Activated CD4-positive, CD25-positive, alpha-beta regulatory T cell treated with anti-CD3 and anti-CD28 coated beads, Interleukin-2, amount 50 U/mL, for 72 hours (primary cell): ENCODE results near the gene PPP1R3E.
A peak's percentile ranks its signal among the peaks of the same experiment; 100 is the strongest.
"Not testable (repeated sequence)": the region's sequence is repeated elsewhere in the genome, so short reads cannot be mapped to it uniquely, and the experiment has no call there.

ENCODE experiments used
- DNase-seq: peaks from one replicate; pipeline ENCODE4 v3.0.0; 2021

PPP1R3E gene

DNA sequence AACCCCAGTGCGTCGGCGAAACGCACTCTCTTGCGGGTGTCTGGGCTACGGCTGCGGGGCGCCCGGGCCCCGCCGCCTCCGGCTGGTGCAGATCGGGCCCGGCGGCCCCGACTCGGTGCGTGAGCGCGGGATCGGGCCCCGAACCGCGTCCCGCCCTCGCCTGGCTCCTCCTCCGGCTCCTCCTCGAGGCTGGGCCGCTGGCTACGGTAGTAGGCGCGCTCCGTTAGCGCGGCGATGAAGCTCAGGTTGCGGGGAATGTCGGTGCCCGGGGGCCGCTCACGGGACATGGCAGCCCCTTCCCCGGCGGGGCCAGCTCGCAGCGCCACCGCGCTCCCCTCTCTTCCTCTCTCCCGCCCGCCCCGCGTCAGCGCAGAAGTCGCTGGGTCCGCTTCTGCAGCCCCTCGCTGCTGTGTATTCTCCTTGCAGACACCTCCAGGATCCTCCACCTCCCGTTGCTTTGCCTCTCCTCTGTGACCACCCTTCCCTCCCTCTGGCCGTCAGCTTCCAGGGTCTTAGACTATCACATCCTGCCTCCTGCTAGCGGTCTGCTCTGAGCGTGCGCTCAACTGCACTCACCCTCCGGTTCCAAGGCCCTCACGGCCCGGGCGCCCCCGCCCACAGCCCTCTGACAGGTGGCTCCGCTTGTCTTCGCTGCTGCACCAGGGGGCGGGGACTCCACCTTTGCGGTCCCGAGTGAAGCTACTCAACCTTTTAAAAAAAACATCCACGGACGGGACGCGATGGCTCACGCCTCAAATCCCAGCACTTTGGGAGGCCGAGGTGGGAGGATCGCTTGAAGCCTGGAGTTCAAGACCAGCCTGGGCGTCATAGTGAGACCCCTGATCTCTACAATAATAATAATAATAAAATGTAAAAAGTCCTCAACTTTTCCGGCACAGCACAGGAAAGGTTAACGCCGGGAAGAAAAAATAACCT lies at the start of gene PPP1R3E:
TSS of gene PPP1R3E (minus strand) at position 570 of the 936 bp plus-strand sequence. CDS start at position 287, 283 bp downstream.
- DNase-seq: peak; percentile 87

GRCh38 chr14:23351681-23352505 lies 49.2 kb upstream of the PPP1R3E start:
- DNase-seq: no peak

DNA sequence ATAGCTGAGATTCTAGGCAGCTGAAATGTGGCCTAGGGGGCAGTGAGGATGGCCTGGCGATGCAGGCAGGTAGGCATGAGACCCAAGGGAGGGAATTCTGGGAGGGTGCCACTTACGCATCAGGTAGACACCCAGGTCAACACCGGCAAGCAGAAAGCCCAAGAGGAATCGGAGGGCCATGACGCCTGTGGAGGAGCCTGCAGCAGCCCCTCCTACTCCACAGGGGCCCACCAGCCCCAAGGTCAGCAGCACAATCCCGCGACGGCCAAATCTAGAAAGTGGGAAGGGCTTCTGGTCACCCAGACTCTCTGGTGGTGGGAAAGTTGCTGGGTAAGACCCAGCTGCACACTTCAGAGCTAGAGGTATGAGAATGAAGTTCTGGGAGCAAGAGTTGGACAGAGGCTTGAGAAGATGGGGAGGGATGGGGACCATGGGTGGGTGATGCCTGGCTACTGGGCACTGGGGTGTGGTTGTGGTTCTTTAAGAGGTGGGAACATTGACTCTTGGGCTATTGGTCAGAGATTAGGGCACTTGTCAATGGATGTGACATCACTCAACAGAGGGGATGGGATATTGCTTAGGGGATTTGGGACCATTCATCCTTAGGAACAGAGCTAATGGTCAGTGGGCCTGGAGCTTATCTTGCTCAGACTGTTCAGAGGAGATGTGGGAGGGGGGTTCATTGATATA lies 46.6 kb upstream of the PPP1R3E start:
- DNase-seq: no peak

DNA sequence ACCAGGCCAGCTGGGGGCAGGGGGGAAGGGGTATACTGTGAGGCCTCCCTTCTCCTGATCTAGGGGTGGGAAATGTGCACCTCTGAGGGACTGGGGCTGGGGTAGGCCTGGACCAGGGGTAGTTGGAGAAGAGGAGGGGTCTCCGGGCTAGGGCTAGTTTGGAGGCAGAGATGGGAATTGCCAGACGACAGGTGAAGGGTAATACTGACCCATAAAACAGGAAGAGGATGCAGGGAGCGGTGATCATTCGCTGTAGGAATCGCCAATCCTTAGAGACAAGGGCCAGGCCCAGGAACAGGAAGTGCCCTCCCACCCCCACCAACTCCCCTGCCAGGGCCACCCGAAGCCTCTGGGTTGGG lies 45.6 kb upstream of the PPP1R3E start:
- DNase-seq: no peak

DNA sequence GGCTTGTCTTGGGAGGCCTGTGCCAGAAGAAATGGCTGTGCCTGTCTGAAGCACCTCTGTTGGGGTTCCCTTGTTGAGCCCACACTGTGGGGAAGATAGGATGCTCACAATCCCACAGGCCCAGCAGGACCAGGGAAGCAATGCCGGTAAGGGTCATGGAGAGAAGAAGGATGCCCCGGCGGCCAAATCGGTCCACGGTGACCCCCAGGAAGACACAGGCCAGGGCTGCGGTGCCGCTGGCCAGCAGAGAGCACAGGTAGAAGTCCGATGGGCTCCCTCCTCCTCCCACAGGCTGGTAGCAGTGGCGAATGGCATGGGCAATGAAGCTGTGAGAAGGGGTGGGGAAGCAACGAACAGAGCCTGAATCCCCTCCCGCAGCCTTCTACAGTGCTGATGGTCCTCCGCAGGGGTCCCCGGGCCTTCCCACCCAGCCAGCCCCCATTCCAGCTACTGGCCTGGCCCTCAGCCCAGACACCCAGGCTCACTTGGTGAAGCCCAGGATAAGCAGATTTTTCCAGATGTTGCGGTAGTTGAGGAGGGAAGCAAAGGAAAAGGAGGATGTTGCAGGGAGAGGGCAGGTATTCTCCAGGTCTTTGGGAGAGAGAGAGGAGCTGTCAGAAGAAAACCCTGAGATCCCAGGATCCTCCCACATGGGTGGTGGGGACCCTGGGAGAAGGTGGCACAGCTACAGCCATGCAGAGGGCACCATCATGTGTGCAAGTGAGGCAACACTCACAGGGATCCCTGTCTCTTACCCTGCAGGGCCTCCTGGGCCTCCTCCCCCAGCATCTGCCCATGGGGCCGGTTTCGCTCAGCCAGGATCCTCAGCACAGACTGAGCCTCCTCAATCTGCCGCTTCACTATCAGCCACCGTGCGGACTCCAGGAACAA lies 45.0 kb upstream of the PPP1R3E start:
- no peak for DNase-seq

DNA sequence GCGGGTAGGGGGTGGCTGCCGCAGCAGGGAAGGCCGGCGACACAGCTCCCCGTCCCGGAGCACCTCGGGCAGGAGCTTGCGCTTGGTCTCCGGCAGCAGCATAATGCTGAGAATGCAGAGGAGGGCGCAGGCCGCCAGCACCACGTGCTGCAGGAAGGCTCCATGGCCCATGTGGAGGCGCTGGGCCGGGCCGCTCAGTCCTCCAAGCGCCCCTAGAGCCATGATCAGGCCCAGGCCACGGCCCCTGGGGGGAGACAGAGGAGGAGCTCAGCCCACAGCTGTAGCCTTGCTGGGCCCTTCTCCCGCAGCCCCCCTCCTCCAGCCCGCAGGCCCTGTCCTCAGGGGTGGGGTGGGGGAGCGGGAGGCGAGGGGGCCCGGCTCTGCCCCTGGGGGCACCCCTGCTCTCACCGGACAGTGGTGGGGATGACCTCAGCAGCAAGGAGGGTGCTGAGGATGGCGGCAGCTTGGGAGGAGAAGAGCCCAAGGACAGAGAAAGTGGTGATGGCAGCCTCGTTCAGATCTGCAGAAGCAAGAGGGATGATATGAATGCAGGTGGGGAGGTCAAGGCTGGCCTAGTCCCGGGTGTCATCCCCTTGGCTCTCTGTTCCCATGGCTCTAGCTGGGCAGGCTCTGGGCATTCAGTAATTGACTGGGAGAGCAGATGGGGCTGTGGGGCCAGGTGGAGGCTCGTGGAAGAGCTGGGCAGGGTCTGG lies 44.2 kb upstream of the PPP1R3E start:
- DNase-seq: no peak

DNA sequence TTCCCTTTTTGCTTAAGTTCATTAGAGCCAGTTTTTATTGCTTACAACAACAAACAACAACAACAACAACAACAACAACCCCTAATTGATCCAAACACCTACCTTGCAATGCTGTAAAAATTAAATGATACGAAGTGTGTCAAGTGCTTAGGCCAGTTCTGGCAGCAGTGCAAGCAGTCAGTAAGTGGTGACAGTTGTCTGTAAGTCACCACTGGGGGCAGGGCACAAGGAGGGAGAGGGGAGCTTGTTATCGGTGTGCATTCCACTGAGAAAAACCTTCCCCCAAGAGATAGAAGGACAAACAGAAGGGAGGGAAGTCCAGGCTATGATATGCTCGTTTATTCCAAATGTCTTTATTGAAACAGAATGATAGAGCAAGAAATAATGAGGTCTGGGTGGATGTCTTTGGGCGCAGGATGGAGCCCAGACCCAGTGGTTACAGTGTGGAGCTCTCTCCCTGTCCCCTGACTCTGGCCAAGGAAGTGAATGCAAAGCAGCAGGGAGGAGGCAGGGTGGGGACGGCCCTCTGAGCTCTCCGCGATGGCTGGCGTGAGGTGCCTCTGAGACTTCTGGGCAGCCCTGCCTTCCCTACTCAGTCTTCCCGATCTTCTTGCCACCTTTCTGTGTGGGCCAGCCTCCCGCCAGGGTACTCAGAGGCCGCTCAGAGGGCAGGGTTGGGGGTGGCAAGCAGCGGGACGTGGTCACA lies 43.5 kb upstream of the PPP1R3E start:
- DNase-seq: no peak

GRCh38 chr14:23344481-23344880 lies 41.8 kb upstream of the PPP1R3E start:
- DNase-seq: no peak

- no peak for DNase-seq
Observed at GRCh38 chr14:23339506-23340268, 37.0 kb upstream of the PPP1R3E start.

GRCh38 chr14:23335623-23336022 lies 33.0 kb upstream of the PPP1R3E start:
- no peak for DNase-seq

- peak; percentile 53 for DNase-seq
Observed at GRCh38 chr14:23327947-23328744, 25.5 kb upstream of the PPP1R3E start.

- no peak for DNase-seq
Observed at GRCh38 chr14:23326491-23327332, 24.1 kb upstream of the PPP1R3E start.

DNA sequence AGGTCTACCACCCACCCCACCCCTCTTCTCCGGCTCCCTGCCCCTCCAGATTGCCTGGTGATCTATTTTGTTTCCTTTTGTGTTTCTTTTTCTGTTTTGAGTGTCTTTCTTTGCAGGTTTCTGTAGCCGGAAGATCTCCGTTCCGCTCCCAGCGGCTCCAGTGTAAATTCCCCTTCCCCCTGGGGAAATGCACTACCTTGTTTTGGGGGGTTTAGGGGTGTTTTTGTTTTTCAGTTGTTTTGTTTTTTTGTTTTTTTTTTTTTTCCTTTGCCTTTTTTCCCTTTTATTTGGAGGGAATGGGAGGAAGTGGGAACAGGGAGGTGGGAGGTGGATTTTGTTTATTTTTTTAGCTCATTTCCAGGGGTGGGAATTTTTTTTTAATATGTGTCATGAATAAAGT lies 23.1 kb upstream of the PPP1R3E start:
- DNase-seq: not testable (repeated sequence)

- DNase-seq: no peak
Observed at GRCh38 chr14:23324993-23325392, 22.3 kb upstream of the PPP1R3E start.

- DNase-seq: no peak
Observed at GRCh38 chr14:23324455-23324846, 21.8 kb upstream of the PPP1R3E start.

GRCh38 chr14:23323838-23324454 lies 21.3 kb upstream of the PPP1R3E start:
- DNase-seq: no peak
